Lower leg skin (tissue), 3 donors: ENCODE measurements around the gene SRRT.

ENCODE experiments used
- CTCF ChIP-seq, 3 donors: fragments of 450-650 bp; IDR thresholded peaks; one replicate each; pipeline ENCODE4 v1.5.1; 2016; ENCODE audit warnings: antibody characterized with exemption in 3 of 3, mild to moderate bottlenecking in 3 of 3, moderate library complexity in 2 of 3
- POLR2A ChIP-seq, 2 donors: fragments of 450-650 bp; IDR thresholded peaks; one replicate each; pipeline ENCODE4 v1.6.1; 2016 to 2017; ENCODE audit warnings: antibody characterized with exemption in 2 of 2, mild to moderate bottlenecking in 1 of 2, moderate library complexity in 1 of 2

- no peak for TF ChIP-seq CTCF (IDR thresholded peaks at IDR 0.05)
- TF ChIP-seq POLR2A (IDR thresholded peaks at IDR 0.05), result no peak
These were observed 36.6 kb downstream of the SRRT start for GRCh38 chr7:100911484-100911883.
